ENCODE results near the gene HYOU1. TPM values are rescaled to one million over a fixed set of nuclear protein-coding genes. Genes with fewer than 3 reads are reported as not detected.

The HYOU1 gene
- total RNA-seq, 1 experiment from 2014 or later, result 228 TPM

- Mint-ChIP-seq H3K9me3 (no peaks in the 10 kb centered on the region), H3K27me3 (ENCODE audit: low read depth) (no peaks in the 10 kb centered on the region; the same call in 1 of the 2 replicates), H3K4me1 (peaks cover 18 to 20% of the 10 kb centered on the region in 2 experiments), H3K36me3 (ENCODE audit: insufficient read depth in 1 of 3, low read depth in 3 of 3) (peaks cover 17 to 23% (median 23%) of the 10 kb centered on the region in 3 experiments), H3K4me3 (no peak overlapping the region), H3K27ac (no peak overlapping the region)
- Histone ChIP-seq H3K79me2 (ENCODE audit: insufficient read depth, low read length) (no peaks in the 10 kb centered on the region), H2AK5ac (ENCODE audit: insufficient read length, low read length) (no peak overlapping the region), H3K27ac (ENCODE audit: insufficient read length, low read depth, low read length) (no peak overlapping the region), H2BK5ac (ENCODE audit: insufficient read length, low read length) (no peak overlapping the region), H3T11ph (ENCODE audit: low read length) (no peak overlapping the region), H3K27me3 (ENCODE audit: insufficient read depth, low read length) (no peaks in the 10 kb centered on the region), H3K23me2 (ENCODE audit: insufficient read length, low read depth, low read length, poor library complexity, severe bottlenecking) (peaks cover 14% of the 10 kb centered on the region), H3K4me1 (ENCODE audit: insufficient read depth, low read length) (peaks cover 8% of the 10 kb centered on the region; the same call in 1 of the 2 replicates), H4K8ac (replicated peaks; ENCODE audit: insufficient read length, low read depth, low read length) (no peak overlapping the region), H3K4ac (ENCODE audit: low read depth, low read length) (no peak overlapping the region), H3K14ac (ENCODE audit: insufficient read depth, low read length) (no peak overlapping the region), H2BK120ac (ENCODE audit: low read depth, low read length, poor library complexity, severe bottlenecking) (no peak overlapping the region), H3K9me3 (ENCODE audit: control insufficient read depth, low read depth, low read length) (no peaks in the 10 kb centered on the region), H2BK20ac (ENCODE audit: low read depth, low read length, poor library complexity, severe bottlenecking) (no peak overlapping the region), H2BK12ac (ENCODE audit: insufficient read length, low read depth, low read length) (no peak overlapping the region), H3K18ac (ENCODE audit: insufficient read length, low read depth, low read length) (no peak overlapping the region), H2BK15ac (ENCODE audit: low read depth, low read length) (no peak overlapping the region), H3K79me1 (ENCODE audit: insufficient read depth, low read depth, low read length, poor library complexity, severe bottlenecking) (peaks cover 3% of the 10 kb centered on the region), H3K56ac (ENCODE audit: insufficient read length, low read depth, low read length) (no peak overlapping the region), H4K20me1 (ENCODE audit: control insufficient read depth, insufficient read depth, insufficient read length) (no peaks in the 10 kb centered on the region), H4K5ac (ENCODE audit: insufficient read length, low read depth, low read length) (no peak overlapping the region), H4K91ac (ENCODE audit: insufficient read length, low read depth, low read length) (no peak overlapping the region), H3K4me2 (ENCODE audit: insufficient read depth, insufficient read length, low read length) (no peak overlapping the region), H3K9ac (ENCODE audit: extremely low read depth, insufficient read length, low read length) (no peak overlapping the region), H2AFZ (ENCODE audit: low read length) (no peak overlapping the region), H3K23ac (ENCODE audit: insufficient read length, low read depth, low read length) (no peak overlapping the region)
- no peak for TF ChIP-seq CTCF (conservative IDR thresholded peaks at IDR 0.05)
- DNase-seq, result no peak
- no CpG with 5 or more reads among the region's 9 CpGs for WGBS (ENCODE audit: extremely low coverage, insufficient read length, low lambda C conversion rate)
Observed at GRCh38 chr11:119031912-119032280, 25.1 kb downstream of the HYOU1 start.

Measured in H9 (cell line).